Fibroblast of lung (primary cell): ENCODE data around the gene VPS41. TPM values are rescaled to one million over a fixed set of nuclear protein-coding genes. Genes with fewer than 3 reads are reported as not detected.

Experiments used
- DNase-seq, 2 donors: peaks; one replicate each; pipeline versions ENCODE4 v3.0.0 to v3.0.0-alpha.2; 2010; ENCODE audit warnings: low read depth in 2 of 2
- H2AFZ ChIP-seq: 2 replicates; pipeline ENCODE4 v1.5.1; 2012; ENCODE audit warnings: low read length, control low read depth, inconsistent platforms
- H3K27ac ChIP-seq: 2 replicates; pipeline ENCODE4 v1.5.1; 2011; ENCODE audit warnings: low read length, control low read depth; ENCODE audit not compliant: insufficient read depth
- H3K27me3 ChIP-seq: 2 replicates; pipeline ENCODE4 v1.5.1; 2011; ENCODE audit warnings: mild to moderate bottlenecking, low read length; ENCODE audit not compliant: control insufficient read depth, insufficient read depth
- H3K36me3 ChIP-seq: 2 replicates; pipeline ENCODE4 v1.5.1; 2011; ENCODE audit warnings: low read length; ENCODE audit not compliant: control insufficient read depth, insufficient read depth
- H3K4me1 ChIP-seq: 2 replicates; pipeline ENCODE4 v1.5.1; 2011; ENCODE audit warnings: low read length; ENCODE audit not compliant: control insufficient read depth, insufficient read depth; ENCODE audit errors: extremely low read depth
- H3K4me2 ChIP-seq: 2 replicates; pipeline ENCODE4 v1.5.1; 2011; ENCODE audit warnings: low read length, control low read depth; ENCODE audit not compliant: insufficient read depth; ENCODE audit errors: extremely low read depth
- H3K4me3 ChIP-seq, 4 experiments: fragments of 200-600 bp in 1 of 4; sonication (generic) in 1 of 4; replicated peaks in 1 of 4; 2 replicates each; pipeline ENCODE4 v1.5.1; 2011 to 2016; ENCODE audit warnings: low read length in 4 of 4, low read depth in 3 of 4, mild to moderate bottlenecking in 3 of 4, control low read depth in 2 of 4, inconsistent platforms in 1 of 4, mixed read lengths in 1 of 4; ENCODE audit not compliant: insufficient read depth in 1 of 4; ENCODE audit errors: control extremely low read depth in 1 of 4
- H3K79me2 ChIP-seq: 2 replicates; pipeline ENCODE4 v1.5.1; 2012; ENCODE audit warnings: mild to moderate bottlenecking, low read length, inconsistent platforms; ENCODE audit not compliant: control insufficient read depth, insufficient read depth
- H3K9ac ChIP-seq: 2 replicates; pipeline ENCODE4 v1.5.1; 2011; ENCODE audit warnings: mild to moderate bottlenecking, low read length, control low read depth; ENCODE audit not compliant: insufficient read depth
- H3K9me3 ChIP-seq: 2 replicates; pipeline ENCODE4 v1.5.1; 2012; ENCODE audit warnings: low read depth, low read length; ENCODE audit not compliant: control insufficient read depth, insufficient read depth
- H4K20me1 ChIP-seq: 2 replicates; pipeline ENCODE4 v1.5.1; 2011; ENCODE audit warnings: low read length; ENCODE audit not compliant: control insufficient read depth, insufficient read depth; ENCODE audit errors: extremely low read depth
- CTCF ChIP-seq, 2 donors: IDR thresholded peaks in 1 of 2; conservative IDR thresholded peaks in 1 of 2; 1 replicate in 1 of 2; 2 replicates in 1 of 2; pipeline ENCODE4 v1.5.1; 2011 to 2012; ENCODE audit warnings: low read length in 2 of 2, control low read depth in 1 of 2, inconsistent platforms in 1 of 2, low read depth in 1 of 2, mild to moderate bottlenecking in 1 of 2
- EZH2 ChIP-seq: IDR thresholded peaks from 2 replicates; pipeline ENCODE4 v1.5.1; 2012; ENCODE audit warnings: low read length, control low read depth, mild to moderate bottlenecking; ENCODE audit errors: missing control alignments
- polyA plus RNA-seq, 2 donors: library from polyadenylated mRNA; depleted of rRNA in 1 of 2; stranded (reverse) in 1 of 2; unstranded in 1 of 2; fragments of >200 nt; gene quantifications; 2 replicates each; pipeline ENCODE4 v1.2.1, GENCODE V29; 2011 to 2012; ENCODE audit warnings: missing spikeins in 1 of 2
- total RNA-seq: library from RNA; depleted of rRNA; stranded (reverse); fragments of >200 nt; gene quantifications from 2 replicates; pipeline ENCODE4 v1.2.1, GENCODE V29; 2014

Gene VPS41
- total and polyA plus RNA-seq, 2 donors (not counting 1 experiment from before 2014, with no cell fraction given), result 55.5 to 66.7 TPM

GRCh38 chr7:38863601-38864291 is 45.2 kb downstream of the VPS41 start:
- Histone ChIP-seq H3K9me3 (no peaks in the 10 kb centered on the region), H2AFZ (no peak overlapping the region), H3K4me3 (no peak overlapping the region), H3K4me2 (no peak overlapping the region), H3K4me1 (no peaks in the 10 kb centered on the region), H3K27ac (no peak overlapping the region), H3K36me3 (no peaks in the 10 kb centered on the region), H4K20me1 (no peaks in the 10 kb centered on the region), H3K27me3 (no peaks in the 10 kb centered on the region), H3K79me2 (no peaks in the 10 kb centered on the region), H3K9ac (no peak overlapping the region)
- DNase-seq, result no peak
- TF ChIP-seq EZH2 (no peak), CTCF (conservative IDR thresholded peaks at IDR 0.05 in 1 of 2, IDR thresholded peaks at IDR 0.05 in 1 of 2; ENCODE audit: low read depth in 1 of 2, low read length in 2 of 2) (no peak)

GRCh38 chr7:38862666-38863065 is 46.3 kb downstream of the VPS41 start:
- Histone ChIP-seq H2AFZ (no peak overlapping the region), H4K20me1 (no peaks in the 10 kb centered on the region), H3K9ac (no peak overlapping the region), H3K36me3 (no peaks in the 10 kb centered on the region), H3K27ac (no peak overlapping the region), H3K4me1 (peaks cover 2% of the 10 kb centered on the region), H3K4me2 (no peak overlapping the region), H3K79me2 (no peaks in the 10 kb centered on the region), H3K27me3 (no peaks in the 10 kb centered on the region), H3K4me3 (no peak overlapping the region), H3K9me3 (no peaks in the 10 kb centered on the region)
- DNase-seq, result no peak
- TF ChIP-seq CTCF (conservative IDR thresholded peaks at IDR 0.05 in 1 of 2, IDR thresholded peaks at IDR 0.05 in 1 of 2; ENCODE audit: low read depth in 1 of 2, low read length in 2 of 2) (no peak), EZH2 (no peak)

GRCh38 chr7:38858259-38858884 is 50.6 kb downstream of the VPS41 start:
- Histone ChIP-seq H3K4me3 (no peak overlapping the region), H3K9ac (no peak overlapping the region), H3K9me3 (no peaks in the 10 kb centered on the region), H3K27ac (peak overlapping the region; percentile 69), H3K4me2 (no peak overlapping the region), H3K79me2 (no peaks in the 10 kb centered on the region), H4K20me1 (no peaks in the 10 kb centered on the region), H3K27me3 (no peaks in the 10 kb centered on the region), H3K36me3 (no peaks in the 10 kb centered on the region), H2AFZ (no peak overlapping the region), H3K4me1 (peaks cover 2% of the 10 kb centered on the region)
- peak; percentile 51 to 54 for DNase-seq
- TF ChIP-seq EZH2 (no peak), CTCF (conservative IDR thresholded peaks at IDR 0.05 in 1 of 2, IDR thresholded peaks at IDR 0.05 in 1 of 2; ENCODE audit: low read depth in 1 of 2, low read length in 2 of 2) (no peak)
